ACC112 (cell line): Measurements from ENCODE around the gene KL.

Experiments used
- H2AFZ ChIP-seq: fragments of 200-600 bp; sonication (generic); one replicate; pipeline ENCODE4 v1.6.0; 2017; ENCODE audit warnings: antibody characterized with exemption, low read length; ENCODE audit not compliant: unreplicated experiment
- H3K27ac ChIP-seq: fragments of 200-600 bp; sonication (generic); 2 replicates; pipeline ENCODE4 v1.5.1; 2014; ENCODE audit warnings: low read depth, mild to moderate bottlenecking, antibody characterized with exemption, low read length, moderate library complexity
- H3K27me3 ChIP-seq: fragments of 200-600 bp; sonication (generic); 2 replicates; pipeline ENCODE4 v1.6.1; 2014; ENCODE audit warnings: mild to moderate bottlenecking, antibody characterized with exemption, low read length, moderate library complexity, mixed read lengths; ENCODE audit not compliant: insufficient read depth
- H3K36me3 ChIP-seq: fragments of 200-600 bp; sonication (generic); 2 replicates; pipeline ENCODE4 v1.6.1; 2016; ENCODE audit warnings: mild to moderate bottlenecking, antibody characterized with exemption, low read length, moderate library complexity, mixed read lengths; ENCODE audit not compliant: insufficient read depth
- H3K4me1 ChIP-seq: fragments of 200-600 bp; sonication (generic); one replicate; pipeline ENCODE4 v1.6.1; 2016; ENCODE audit warnings: low read length, mixed read lengths; ENCODE audit not compliant: insufficient read depth, unreplicated experiment, control insufficient read depth
- H3K4me3 ChIP-seq: fragments of 200-600 bp; sonication (generic); 2 replicates; pipeline ENCODE4 v1.5.1; 2014; ENCODE audit warnings: mild to moderate bottlenecking, low read depth, low read length
- H3K79me2 ChIP-seq: fragments of 200-600 bp; sonication (generic); one replicate; pipeline ENCODE4 v1.6.0; 2016; ENCODE audit warnings: low read length; ENCODE audit not compliant: control insufficient read depth, unreplicated experiment, insufficient read depth

Gene KL

GRCh38 chr13:33058776-33059327, 42.6 kb downstream of the KL start:
- no peak overlapping the region for H2AFZ ChIP-seq

GRCh38 chr13:33060815-33061214, 44.6 kb downstream of the KL start:
- H3K4me1 ChIP-seq = no peaks in the 10 kb centered on the region
- H3K27ac ChIP-seq = no peak overlapping the region
- H2AFZ ChIP-seq = no peak overlapping the region
- no peaks in the 10 kb centered on the region for H3K27me3 ChIP-seq
- no peaks in the 10 kb centered on the region for H3K36me3 ChIP-seq
- no peaks in the 10 kb centered on the region for H3K79me2 ChIP-seq
- no peak overlapping the region for H3K4me3 ChIP-seq

More at GRCh38 chr13:33058776-33059327, 42.6 kb downstream of the KL start:
- Histone ChIP-seq H3K4me3 (no peak overlapping the region), H3K79me2 (no peaks in the 10 kb centered on the region), H3K4me1 (no peaks in the 10 kb centered on the region), H3K27ac (no peak overlapping the region), H3K27me3 (no peaks in the 10 kb centered on the region), H3K36me3 (no peaks in the 10 kb centered on the region)

GRCh38 chr13:33066329-33066728, 50.1 kb downstream of the KL start:
- Histone ChIP-seq H3K27ac (no peak overlapping the region), H3K79me2 (no peaks in the 10 kb centered on the region), H2AFZ (no peak overlapping the region), H3K4me1 (no peaks in the 10 kb centered on the region), H3K27me3 (no peaks in the 10 kb centered on the region), H3K4me3 (no peak overlapping the region), H3K36me3 (no peaks in the 10 kb centered on the region)

- Histone ChIP-seq H3K4me1 (no peaks in the 10 kb centered on the region), H3K79me2 (no peaks in the 10 kb centered on the region), H2AFZ (no peak overlapping the region), H3K27ac (no peak overlapping the region), H3K27me3 (no peaks in the 10 kb centered on the region), H3K4me3 (no peak overlapping the region), H3K36me3 (no peaks in the 10 kb centered on the region)
Observed at GRCh38 chr13:33069365-33069764, 53.1 kb downstream of the KL start.

- H2AFZ ChIP-seq = no peak overlapping the region
Observed at GRCh38 chr13:33070713-33071112, 54.5 kb downstream of the KL start.

GRCh38 chr13:33072282-33072681, 56.1 kb downstream of the KL start:
- Histone ChIP-seq H3K4me1 (no peaks in the 10 kb centered on the region), H3K27ac (no peak overlapping the region), H3K27me3 (no peaks in the 10 kb centered on the region), H3K79me2 (no peaks in the 10 kb centered on the region), H3K4me3 (no peak overlapping the region), H3K36me3 (no peaks in the 10 kb centered on the region), H2AFZ (no peak overlapping the region)

More at GRCh38 chr13:33070713-33071112, 54.5 kb downstream of the KL start:
- no peak overlapping the region for H3K27ac ChIP-seq
- H3K4me3 ChIP-seq = no peak overlapping the region
- H3K36me3 ChIP-seq = no peaks in the 10 kb centered on the region
- no peaks in the 10 kb centered on the region for H3K4me1 ChIP-seq
- no peaks in the 10 kb centered on the region for H3K79me2 ChIP-seq
- H3K27me3 ChIP-seq = no peaks in the 10 kb centered on the region

- Histone ChIP-seq H3K79me2 (no peaks in the 10 kb centered on the region), H2AFZ (no peak overlapping the region), H3K4me3 (no peak overlapping the region), H3K4me1 (no peaks in the 10 kb centered on the region), H3K36me3 (no peaks in the 10 kb centered on the region), H3K27ac (no peak overlapping the region), H3K27me3 (no peaks in the 10 kb centered on the region)
Observed at GRCh38 chr13:33072759-33073158, 56.5 kb downstream of the KL start.

GRCh38 chr13:33073338-33073737, 57.1 kb downstream of the KL start:
- Histone ChIP-seq H2AFZ (no peak overlapping the region), H3K4me3 (no peak overlapping the region), H3K27ac (no peak overlapping the region), H3K27me3 (no peaks in the 10 kb centered on the region), H3K79me2 (no peaks in the 10 kb centered on the region), H3K36me3 (no peaks in the 10 kb centered on the region), H3K4me1 (no peaks in the 10 kb centered on the region)

- Histone ChIP-seq H3K36me3 (no peaks in the 10 kb centered on the region), H2AFZ (no peak overlapping the region), H3K27me3 (no peaks in the 10 kb centered on the region; the same call in 1 of the 2 replicates), H3K79me2 (no peaks in the 10 kb centered on the region), H3K27ac (no peak overlapping the region), H3K4me3 (no peak overlapping the region), H3K4me1 (peaks cover 8% of the 10 kb centered on the region)
Observed at GRCh38 chr13:33076001-33076992, 60.1 kb downstream of the KL start.

- Histone ChIP-seq H3K4me1 (peaks cover 21% of the 10 kb centered on the region), H3K4me3 (no peak overlapping the region), H3K79me2 (no peaks in the 10 kb centered on the region), H3K36me3 (no peaks in the 10 kb centered on the region), H3K27me3 (no peaks in the 10 kb centered on the region; the same call in 1 of the 2 replicates), H2AFZ (no peak overlapping the region), H3K27ac (no peak overlapping the region)
Observed at GRCh38 chr13:33078263-33078662, 62.0 kb downstream of the KL start.

- Histone ChIP-seq H3K36me3 (no peaks in the 10 kb centered on the region), H3K4me1 (peaks cover 21% of the 10 kb centered on the region), H3K79me2 (no peaks in the 10 kb centered on the region), H3K27me3 (no peaks in the 10 kb centered on the region; the same call in 1 of the 2 replicates), H2AFZ (no peak overlapping the region), H3K27ac (no peak overlapping the region), H3K4me3 (no peak overlapping the region)
Observed at GRCh38 chr13:33079960-33080359, 63.7 kb downstream of the KL start.
